Measurements from ENCODE around the gene BDKRB1. TPM values are rescaled to one million over a fixed set of nuclear protein-coding genes. Genes with fewer than 3 reads are reported as not detected.

Gene BDKRB1
- total RNA-seq, 1 experiment from 2014 or later, result not detected

- in situ Hi-C loops (cut with HindIII; ENCODE audit: low pct_unique_long_range_greater_than_20kb, low sequenced_read_pairs) (no loop called here), intact Hi-C loops (cut with micrococcal nuclease; ENCODE audit: unreplicated experiment) (loop anchor here (10.0 kb wide), 1 partner anchor 277 kb away; no protein-coding TSS in a partner anchor)
- Histone ChIP-seq H3K4me1 (ENCODE audit: control insufficient read depth, insufficient read depth, low read length) (no peaks in the 10 kb centered on the region), H3K36me3 (ENCODE audit: control insufficient read depth, insufficient read depth, low read length) (no peaks in the 10 kb centered on the region), H3K27ac (ENCODE audit: low read length) (no peak overlapping the region), H3K9me3 (ENCODE audit: control insufficient read depth, insufficient read depth, low read depth, low read length) (no peaks in the 10 kb centered on the region), H3K27me3 (ENCODE audit: control insufficient read depth, insufficient read depth, low read length) (no peaks in the 10 kb centered on the region), H3K4me3 (ENCODE audit: low read depth in 2 of 2, low read length in 2 of 2) (no peak overlapping the region)
- ATAC-seq (no peak), DNase-seq (ENCODE audit: low read depth, low spot score) (no peak)
- no TSS peak for BruUV-seq (replicated peaks)
- ChIA-PET CTCF (no interaction called here), POLR2A (no interaction called here)
- no peak for TF ChIP-seq TCF7L2 (IDR thresholded peaks at IDR 0.05; ENCODE audit: low read depth, low read length)
- no peak for TF ChIP-seq SIN3A (IDR thresholded peaks at IDR 0.05; ENCODE audit: borderline replicate concordance, insufficient read depth, low read depth, low read length)
- no peak for TF ChIP-seq POLR2AphosphoS5 (IDR thresholded peaks at IDR 0.05; ENCODE audit: low read depth, low read length)
- no peak for TF ChIP-seq CTCF (IDR thresholded peaks at IDR 0.05)
- no peak for TF ChIP-seq REST (IDR thresholded peaks at IDR 0.05; ENCODE audit: insufficient read depth in 1 of 2, low read depth in 2 of 2, low read length in 1 of 2)
Observed at GRCh38 chr14:96271421-96271762, 15.4 kb downstream of the BDKRB1 start.

- Histone ChIP-seq H3K4me1 (ENCODE audit: control insufficient read depth, insufficient read depth, low read length) (no peaks in the 10 kb centered on the region), H3K9me3 (ENCODE audit: control insufficient read depth, insufficient read depth, low read depth, low read length) (no peaks in the 10 kb centered on the region), H3K36me3 (ENCODE audit: control insufficient read depth, insufficient read depth, low read length) (no peaks in the 10 kb centered on the region), H3K4me3 (ENCODE audit: low read depth in 2 of 2, low read length in 2 of 2) (no peak overlapping the region), H3K27ac (ENCODE audit: low read length) (no peak overlapping the region), H3K27me3 (ENCODE audit: control insufficient read depth, insufficient read depth, low read length) (no peaks in the 10 kb centered on the region)
- TF ChIP-seq REST (IDR thresholded peaks at IDR 0.05; ENCODE audit: insufficient read depth in 1 of 2, low read depth in 2 of 2, low read length in 1 of 2), result no peak
- BruUV-seq (replicated peaks), result no TSS peak
- ATAC-seq (no peak), DNase-seq (ENCODE audit: low read depth, low spot score) (no peak)
- ChIA-PET CTCF (interaction anchor here (0.6 to 1.2 kb wide), 2 partner anchors 172 to 1710 kb away, joined by 4 to 5 read pairs; no protein-coding TSS in a partner anchor), POLR2A (interaction anchor here (0.7 kb wide), 1 partner anchor 256 kb away, joined by 6 read pairs; no protein-coding TSS in a partner anchor)
- intact Hi-C loops (cut with micrococcal nuclease; ENCODE audit: unreplicated experiment), result loop anchor here (10.0 kb wide), 1 partner anchor 278 kb away; no protein-coding TSS in a partner anchor
- in situ Hi-C loops (cut with HindIII; ENCODE audit: low pct_unique_long_range_greater_than_20kb, low sequenced_read_pairs), result no loop called here
Observed at GRCh38 chr14:96272777-96273473, 16.9 kb downstream of the BDKRB1 start.
